Transverse colon (tissue), 4 donors: ENCODE results near the gene RTEL1. TPM values are rescaled to one million over a fixed set of nuclear protein-coding genes. Genes with fewer than 3 reads are reported as not detected.
A peak's percentile ranks its signal among the peaks of the same experiment; 100 is the strongest.

Experiments used
- DNase-seq: peaks from one replicate; pipeline ENCODE4 v3.0.0-alpha.2; 2019
- H3K27ac ChIP-seq, 4 donors: fragments of 200-600 bp; sonication (generic); 2 replicates each; pipeline ENCODE4 v1.5.1; 2016 to 2018; ENCODE audit warnings: inconsistent platforms in 4 of 4
- H3K27me3 ChIP-seq: fragments of 200-600 bp; sonication (generic); 2 replicates; pipeline ENCODE4 v1.5.1; 2017; ENCODE audit warnings: inconsistent platforms
- H3K36me3 ChIP-seq, 4 donors: fragments of 200-600 bp; sonication (generic); 2 replicates each; pipeline ENCODE4 v1.5.1; 2017 to 2019; ENCODE audit warnings: inconsistent platforms in 4 of 4
- H3K4me1 ChIP-seq, 4 donors: fragments of 200-600 bp; sonication (generic); 2 replicates each; pipeline ENCODE4 v1.5.1; 2017 to 2020; ENCODE audit warnings: inconsistent platforms in 4 of 4
- H3K4me3 ChIP-seq, 4 donors: fragments of 200-600 bp; sonication (generic); 1 replicate in 1 of 4; 2 replicates in 3 of 4; pipeline versions ENCODE4 v1.5.1 to v1.6.1; 2017 to 2019; ENCODE audit warnings: inconsistent platforms in 4 of 4
- H3K9me3 ChIP-seq, 2 donors: fragments of 200-600 bp; sonication (generic); 2 replicates each; pipeline ENCODE4 v1.5.1; 2017 to 2019; ENCODE audit warnings: inconsistent platforms in 2 of 2
- EP300 ChIP-seq: sonication (generic); formaldehyde crosslinking; IDR thresholded peaks from one replicate; pipeline ENCODE4 v1.6.1; 2017; ENCODE audit warnings: antibody characterized with exemption, low read depth
- POLR2A ChIP-seq: fragments of 450-650 bp; IDR thresholded peaks from one replicate; pipeline ENCODE4 v1.6.1; 2016; ENCODE audit warnings: antibody characterized with exemption, mild to moderate bottlenecking, moderate library complexity
- POLR2AphosphoS5 ChIP-seq, 3 donors: sonication (generic); formaldehyde crosslinking; IDR thresholded peaks; one replicate each; pipeline ENCODE4 v1.6.1; 2016; ENCODE audit warnings: antibody characterized with exemption in 3 of 3
- WGBS, 2 donors: methylation state at CpG; one replicate each; pipeline ENCODE4 v1.1.5; 2018; ENCODE audit warnings: low coverage in 1 of 2; 5-methylcytosine and 5-hydroxymethylcytosine counted together
- in situ Hi-C, 4 donors: fragments of 200-750 bp; cut with MboI; loops; one replicate each; pipeline versions ENCODE4 v1.15.0 to v1.15.1; 2017; ENCODE audit warnings: low sequenced_read_pairs in 3 of 4, low pct_ligation_motif_present in 1 of 4, low pct_unique_long_range_greater_than_20kb in 1 of 4
- intact Hi-C: fragments of 100-400 bp; cut with DNase I; formaldehyde crosslinking; loops from one replicate; pipeline ENCODE4 v1.15.1; 2023; ENCODE audit warnings: low total_unique reads
- total RNA-seq, 4 donors: library from RNA; depleted of rRNA; stranded (reverse); fragments of >200 nt; gene quantifications; one replicate each; pipeline ENCODE4 v1.1.0, GENCODE V29; 2016
- TF ChIP-seq, protein P1 (sequence below), 5 experiments: fragments of 200-600 bp in 3 of 5; fragments of 450-650 bp in 2 of 5; sonication (generic) in 3 of 5; IDR thresholded peaks; 1 replicate in 2 of 5; 2 replicates in 3 of 5; pipeline ENCODE4 v1.5.1; 2016 to 2017; ENCODE audit warnings: antibody characterized with exemption in 5 of 5, inconsistent platforms in 3 of 5, mild to moderate bottlenecking in 2 of 5, moderate library complexity in 1 of 5

The RTEL1 gene
- total RNA-seq, 4 donors from 2014 or later = 18.8 to 84.9 (median 24.1) TPM

DNA sequence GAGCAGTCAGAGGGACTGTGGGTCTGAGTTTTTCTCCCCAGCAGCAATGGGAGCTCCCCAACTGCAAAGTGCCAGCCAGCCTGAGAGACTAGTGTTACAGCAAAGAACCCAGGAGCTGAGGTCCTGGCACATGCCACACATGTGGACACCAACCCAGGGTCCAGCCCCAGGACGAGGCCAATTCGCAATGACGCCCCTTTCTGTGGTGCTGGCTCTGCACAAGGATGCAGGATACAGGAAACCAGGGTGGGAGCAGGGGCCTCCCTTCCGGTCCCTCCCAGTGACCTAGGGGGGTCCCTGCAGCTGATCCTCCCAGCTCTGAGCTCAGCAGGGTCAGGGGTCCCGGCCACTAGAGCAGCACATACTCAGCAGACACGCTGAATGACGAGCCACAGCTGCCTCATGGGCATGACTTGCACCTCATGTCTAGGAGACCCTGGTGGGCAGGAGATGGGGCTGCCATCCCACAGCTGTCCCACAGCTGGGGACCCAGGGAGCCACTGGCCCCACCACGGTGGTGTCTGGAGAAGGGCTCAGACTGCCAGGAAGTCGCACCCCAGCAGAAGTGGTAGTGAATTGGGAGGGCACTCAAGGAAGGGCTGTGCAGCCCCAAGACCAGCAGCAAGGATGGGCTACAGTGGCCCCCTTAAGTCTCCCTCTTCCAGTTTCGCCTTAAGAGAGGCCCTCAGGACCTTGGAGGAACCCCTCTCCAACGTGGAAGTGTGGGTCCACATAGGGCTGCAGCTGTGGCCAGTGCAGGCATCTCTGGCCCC, 46.0 kb downstream of the RTEL1 start:
- Histone ChIP-seq H3K27ac (no peak overlapping the region), H3K9me3 (no peaks in the 10 kb centered on the region), H3K27me3 (no peaks in the 10 kb centered on the region), H3K4me3 (no peak overlapping the region), H3K36me3 (peaks cover 0 to 8% (median 3%) of the 10 kb centered on the region in 4 donors), H3K4me1 (peaks cover 15 to 26% (median 22%) of the 10 kb centered on the region in 4 donors)
- TF ChIP-seq POLR2A (no peak), EP300 (no peak)
- TF ChIP-seq, protein P1, sequence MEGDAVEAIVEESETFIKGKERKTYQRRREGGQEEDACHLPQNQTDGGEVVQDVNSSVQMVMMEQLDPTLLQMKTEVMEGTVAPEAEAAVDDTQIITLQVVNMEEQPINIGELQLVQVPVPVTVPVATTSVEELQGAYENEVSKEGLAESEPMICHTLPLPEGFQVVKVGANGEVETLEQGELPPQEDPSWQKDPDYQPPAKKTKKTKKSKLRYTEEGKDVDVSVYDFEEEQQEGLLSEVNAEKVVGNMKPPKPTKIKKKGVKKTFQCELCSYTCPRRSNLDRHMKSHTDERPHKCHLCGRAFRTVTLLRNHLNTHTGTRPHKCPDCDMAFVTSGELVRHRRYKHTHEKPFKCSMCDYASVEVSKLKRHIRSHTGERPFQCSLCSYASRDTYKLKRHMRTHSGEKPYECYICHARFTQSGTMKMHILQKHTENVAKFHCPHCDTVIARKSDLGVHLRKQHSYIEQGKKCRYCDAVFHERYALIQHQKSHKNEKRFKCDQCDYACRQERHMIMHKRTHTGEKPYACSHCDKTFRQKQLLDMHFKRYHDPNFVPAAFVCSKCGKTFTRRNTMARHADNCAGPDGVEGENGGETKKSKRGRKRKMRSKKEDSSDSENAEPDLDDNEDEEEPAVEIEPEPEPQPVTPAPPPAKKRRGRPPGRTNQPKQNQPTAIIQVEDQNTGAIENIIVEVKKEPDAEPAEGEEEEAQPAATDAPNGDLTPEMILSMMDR (IDR thresholded peaks at IDR 0.05) = no peak
- WGBS, 2 donors = 87 to 100% methylated on average over 1 to 11 of the region's 11 CpGs
- no peak for DNase-seq
- in situ Hi-C loops = no loop called here
- intact Hi-C loops = no loop called here

DNA sequence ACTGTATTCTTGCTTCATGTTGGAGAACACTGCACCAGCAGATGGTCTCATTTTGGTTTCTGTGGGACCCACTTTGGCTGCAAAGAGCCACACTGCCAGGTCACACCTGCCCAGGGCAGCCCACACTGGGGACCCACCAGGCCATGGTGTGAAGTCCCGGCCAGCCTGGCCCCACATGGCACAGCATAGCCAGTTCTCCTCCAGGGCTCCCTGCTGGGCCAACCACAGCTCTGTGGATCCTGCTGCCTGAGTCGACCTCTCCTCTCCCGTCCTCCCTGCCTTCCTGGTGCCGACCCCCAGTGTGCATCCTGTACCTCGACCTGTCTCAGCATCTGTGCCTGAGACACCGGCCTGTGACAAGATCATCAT, 46.6 kb downstream of the RTEL1 start:
- no peak for TF ChIP-seq EP300
- TF ChIP-seq POLR2AphosphoS5 (IDR thresholded peaks at IDR 0.05) = no peak
- TF ChIP-seq, protein P1 (IDR thresholded peaks at IDR 0.05) = no peak
- TF ChIP-seq POLR2A = no peak
- Histone ChIP-seq H3K4me1 (peaks cover 18 to 25% (median 23%) of the 10 kb centered on the region in 4 donors), H3K27me3 (no peaks in the 10 kb centered on the region), H3K9me3 (no peaks in the 10 kb centered on the region), H3K27ac (no peak overlapping the region), H3K36me3 (peaks cover 0 to 8% (median 3%) of the 10 kb centered on the region in 4 donors), H3K4me3 (no peak overlapping the region)
- in situ Hi-C loops = no loop called here
- intact Hi-C loops = no loop called here
- DNase-seq = no peak
- 92% methylated on average over 5 of the region's 6 CpGs; no CpG with 5 or more reads in 1 of the 2 donors for WGBS, 2 donors

DNA sequence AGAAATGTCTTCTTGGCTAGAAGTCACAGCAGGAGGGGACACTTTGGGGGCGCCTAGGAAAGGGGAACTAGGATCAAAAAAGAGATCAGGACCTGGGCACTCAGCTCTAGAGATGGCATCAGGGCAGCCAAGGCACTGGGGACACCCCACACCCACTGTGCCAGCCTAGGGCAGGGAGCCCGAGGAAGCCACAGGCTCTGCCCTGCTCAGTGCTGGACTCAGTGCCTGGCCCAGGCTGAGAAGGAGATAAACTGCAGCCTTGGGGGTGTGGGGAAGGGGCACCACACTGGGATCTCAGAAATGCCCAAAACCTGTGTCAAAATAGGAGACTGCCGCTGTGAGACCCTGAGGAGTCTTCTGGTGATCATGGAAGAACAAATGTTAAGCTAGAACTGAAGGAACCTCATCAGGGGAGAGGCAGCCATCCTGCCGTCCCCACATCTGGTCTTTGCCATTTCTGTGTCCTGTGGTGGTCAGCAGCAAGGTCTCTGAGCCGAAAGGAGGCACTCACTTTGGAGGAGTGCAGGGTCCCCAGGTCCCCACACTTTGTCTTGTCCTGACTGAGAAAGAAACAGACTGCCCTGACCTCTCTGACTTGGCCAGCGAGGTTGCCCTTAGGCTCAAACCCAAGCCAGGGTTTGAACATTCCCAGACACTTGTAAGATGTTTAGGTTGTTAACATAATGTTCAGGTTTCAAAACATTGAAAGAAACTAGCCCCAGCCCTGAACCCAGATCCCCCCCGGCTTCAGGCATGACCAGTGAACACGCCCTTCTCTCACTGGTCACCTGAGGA, 47.3 kb downstream of the RTEL1 start:
- intact Hi-C loops (no loop called here), in situ Hi-C loops (no loop called here)
- H3K27me3 ChIP-seq = no peaks in the 10 kb centered on the region
- 70 to 86% methylated on average over 2 to 8 of the region's 8 CpGs for WGBS, 2 donors
- peak overlapping the region in 1 of 4 donors; percentile 90 for H3K27ac ChIP-seq
- peaks cover 0 to 8% (median 3%) of the 10 kb centered on the region in 4 donors for H3K36me3 ChIP-seq
- peaks cover 18 to 25% (median 23%) of the 10 kb centered on the region in 4 donors for H3K4me1 ChIP-seq
- no peaks in the 10 kb centered on the region for H3K9me3 ChIP-seq
- no peak for DNase-seq
- TF ChIP-seq POLR2A (no peak), EP300 (no peak), POLR2AphosphoS5 (IDR thresholded peaks at IDR 0.05) (no peak)
- TF ChIP-seq, protein P1 (IDR thresholded peaks at IDR 0.05) = no peak
- H3K4me3 ChIP-seq = no peak overlapping the region

DNA sequence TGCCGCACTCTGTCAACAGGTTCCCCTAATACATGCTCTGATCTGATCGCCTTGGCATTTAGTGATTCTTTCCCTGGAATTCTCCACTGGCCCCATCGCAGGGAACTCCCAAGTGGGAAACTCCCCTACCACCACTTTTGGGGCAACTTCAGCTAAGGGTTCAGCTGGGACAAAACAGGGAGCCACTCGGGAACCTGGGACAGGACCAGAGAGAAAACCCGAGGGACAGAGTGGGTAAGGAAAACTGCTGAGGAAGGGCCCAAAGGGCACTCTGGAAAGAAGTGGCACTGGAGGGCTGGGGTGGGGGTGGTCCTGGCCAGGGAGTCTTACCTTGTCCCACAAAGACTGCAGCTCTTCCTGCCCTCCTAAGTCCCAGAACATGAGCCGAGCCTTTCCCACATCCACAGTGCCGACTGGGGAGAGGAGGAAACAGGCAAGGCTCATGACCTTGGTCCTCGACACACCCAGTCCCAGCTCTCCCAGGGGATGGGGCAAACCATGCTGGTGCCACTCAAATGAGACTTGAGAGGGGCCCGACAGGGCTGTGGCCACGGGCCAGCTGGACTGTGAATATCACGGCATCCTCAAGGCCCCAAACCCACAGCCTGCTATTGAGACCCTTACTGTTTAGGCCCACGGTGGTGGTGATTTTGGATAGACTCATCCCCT, 48.0 kb downstream of the RTEL1 start:
- Histone ChIP-seq H3K27me3 (no peaks in the 10 kb centered on the region), H3K36me3 (peaks cover 0 to 12% (median 4%) of the 10 kb centered on the region in 4 donors), H3K9me3 (no peaks in the 10 kb centered on the region), H3K4me3 (peak overlapping the region in 1 of 4 donors; percentile 70), H3K27ac (peak overlapping the region; percentile 90 to 95 (median 92)), H3K4me1 (peaks cover 18 to 25% (median 23%) of the 10 kb centered on the region in 4 donors)
- in situ Hi-C loops = no loop called here
- TF ChIP-seq EP300 = no peak
- TF ChIP-seq, protein P1 (IDR thresholded peaks at IDR 0.05) = no peak
- TF ChIP-seq POLR2AphosphoS5 (IDR thresholded peaks at IDR 0.05) = no peak
- TF ChIP-seq POLR2A = no peak
- 70 to 73% methylated on average over 2 to 12 of the region's 12 CpGs for WGBS, 2 donors
- DNase-seq = peak; percentile 37
- intact Hi-C loops = no loop called here
